Testis (tissue), 2 donors: ENCODE measurements around the gene RXRA.

Experiments used
- CTCF ChIP-seq, 3 experiments: fragments of 450-650 bp in 2 of 3; fragments of 200-600 bp in 1 of 3; sonication (generic) in 1 of 3; IDR thresholded peaks; one replicate each; pipeline ENCODE4 v1.5.1; 2016 to 2019; ENCODE audit warnings: antibody characterized with exemption in 3 of 3, mild to moderate bottlenecking in 2 of 3, moderate library complexity in 1 of 3
- POLR2A ChIP-seq: fragments of 450-650 bp; IDR thresholded peaks from one replicate; pipeline ENCODE4 v1.6.1; 2017; ENCODE audit warnings: antibody characterized with exemption, mild to moderate bottlenecking, moderate library complexity

DNA sequence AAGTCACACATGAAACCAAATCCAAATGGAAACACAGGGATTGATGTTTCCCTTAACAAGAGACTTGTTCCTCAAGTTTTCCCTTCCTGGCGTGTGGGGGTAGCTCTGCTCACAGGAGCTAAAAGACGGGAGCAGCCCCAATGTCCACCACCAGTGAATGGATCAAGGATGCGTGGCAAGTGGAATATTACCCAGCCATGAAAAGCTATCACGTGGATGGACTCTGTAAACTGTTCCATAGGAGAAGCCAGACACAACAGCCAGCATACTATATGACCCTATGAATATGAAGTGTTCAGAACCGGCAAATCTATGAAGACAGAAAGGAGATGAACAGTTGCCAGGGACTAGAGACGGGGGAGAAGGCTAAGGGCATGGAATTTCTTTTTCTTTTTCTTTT is 28.3 kb upstream of the RXRA start:
- no peak for TF ChIP-seq CTCF (IDR thresholded peaks at IDR 0.05)
- TF ChIP-seq POLR2A = no peak
